ENCODE measurements around the gene HNRNPC. TPM values are rescaled to one million over a fixed set of nuclear protein-coding genes. Genes with fewer than 3 reads are reported as not detected.

The HNRNPC gene
- total RNA-seq, 1 experiment from 2014 or later = 1,062 TPM

- TF ChIP-seq CTCF (conservative IDR thresholded peaks at IDR 0.05) = no peak
- H3K4ac ChIP-seq (ENCODE audit: low read depth, low read length) = no peak overlapping the region
- Mint-ChIP-seq H3K27ac (no peak overlapping the region), H3K36me3 (ENCODE audit: insufficient read depth in 1 of 3, low read depth in 3 of 3) (no peaks in the 10 kb centered on the region; a peak in 1 of 7 replicates), H3K9me3 (peaks cover 5% of the 10 kb centered on the region in 2 experiments), H3K27me3 (ENCODE audit: low read depth) (peaks cover under 1% of the 10 kb centered on the region), H3K4me1 (no peaks in the 10 kb centered on the region), H3K4me3 (no peak overlapping the region)
- no peak overlapping the region for H2BK12ac ChIP-seq (ENCODE audit: insufficient read length, low read depth, low read length)
- H3K23ac ChIP-seq (ENCODE audit: insufficient read length, low read depth, low read length) = no peak overlapping the region
- no peak overlapping the region for H3K14ac ChIP-seq (ENCODE audit: insufficient read depth, low read length)
- H3K56ac ChIP-seq (ENCODE audit: insufficient read length, low read depth, low read length) = no peak overlapping the region
- no peak overlapping the region for H2AK5ac ChIP-seq (ENCODE audit: insufficient read length, low read length)
- no peak overlapping the region for H2BK15ac ChIP-seq (ENCODE audit: low read depth, low read length)
- no peaks in the 10 kb centered on the region for H4K20me1 ChIP-seq (ENCODE audit: control insufficient read depth, insufficient read depth, insufficient read length)
- H3K4me2 ChIP-seq (ENCODE audit: insufficient read depth, insufficient read length, low read length) = no peak overlapping the region
- H2BK5ac ChIP-seq (ENCODE audit: insufficient read length, low read length) = no peak overlapping the region
- no peak overlapping the region for H3T11ph ChIP-seq (ENCODE audit: low read length)
- no peak overlapping the region for H2BK20ac ChIP-seq (ENCODE audit: low read depth, low read length, poor library complexity, severe bottlenecking)
- no peak overlapping the region for H4K91ac ChIP-seq (ENCODE audit: insufficient read length, low read depth, low read length)
- no peak overlapping the region for H3K18ac ChIP-seq (ENCODE audit: insufficient read length, low read depth, low read length)
- H3K9ac ChIP-seq (ENCODE audit: extremely low read depth, insufficient read length, low read length) = no peak overlapping the region
- no peaks in the 10 kb centered on the region for H3K79me1 ChIP-seq (ENCODE audit: insufficient read depth, low read depth, low read length, poor library complexity, severe bottlenecking)
- no peak overlapping the region for H3K27ac ChIP-seq (ENCODE audit: insufficient read length, low read depth, low read length)
- no peaks in the 10 kb centered on the region for H3K27me3 ChIP-seq (ENCODE audit: insufficient read depth, low read length)
- H3K23me2 ChIP-seq (ENCODE audit: insufficient read length, low read depth, low read length, poor library complexity, severe bottlenecking) = no peaks in the 10 kb centered on the region
- H4K5ac ChIP-seq (ENCODE audit: insufficient read length, low read depth, low read length) = no peak overlapping the region
- no peak overlapping the region for H2AFZ ChIP-seq (ENCODE audit: low read length)
- H4K8ac ChIP-seq (replicated peaks; ENCODE audit: insufficient read length, low read depth, low read length) = no peak overlapping the region
- H3K9me3 ChIP-seq (ENCODE audit: control insufficient read depth, low read depth, low read length) = no peaks in the 10 kb centered on the region
- WGBS (ENCODE audit: extremely low coverage, insufficient read length, low lambda C conversion rate) = no CpG with 5 or more reads among the region's 5 CpGs
- H2BK120ac ChIP-seq (ENCODE audit: low read depth, low read length, poor library complexity, severe bottlenecking) = no peak overlapping the region
- no peaks in the 10 kb centered on the region for H3K4me1 ChIP-seq (ENCODE audit: insufficient read depth, low read length)
- H3K79me2 ChIP-seq (ENCODE audit: insufficient read depth, low read length) = no peaks in the 10 kb centered on the region
- no peak for DNase-seq
Measured at GRCh38 chr14:21185491-21185890, 83.8 kb downstream of the HNRNPC start.

All from H9 (cell line).